Endodermal cell (in vitro differentiated cells): ENCODE data around the gene NID2. TPM values are rescaled to one million over a fixed set of nuclear protein-coding genes. Genes with fewer than 3 reads are reported as not detected.

ENCODE experiments used
- DNase-seq: peaks from one replicate; pipeline ENCODE4 v3.0.0-alpha.2; 2017
- H3K27ac ChIP-seq: 2 replicates; pipeline ENCODE4 v1.5.1; 2013; ENCODE audit warnings: mild to moderate bottlenecking, low read depth, low read length, moderate library complexity
- H3K27me3 ChIP-seq: 2 replicates; pipeline ENCODE4 v1.6.1; 2013; ENCODE audit warnings: mild to moderate bottlenecking, low read length, moderate library complexity; ENCODE audit not compliant: insufficient read depth, control insufficient read depth, poor library complexity, severe bottlenecking
- H3K36me3 ChIP-seq: 2 replicates; pipeline ENCODE4 v1.7.0; 2013; ENCODE audit warnings: mild to moderate bottlenecking, low read length, moderate library complexity; ENCODE audit not compliant: control insufficient read depth, insufficient read depth
- H3K4me1 ChIP-seq: one replicate; pipeline ENCODE4 v1.7.0; 2013; ENCODE audit warnings: low read length; ENCODE audit not compliant: control insufficient read depth, insufficient read depth
- H3K4me3 ChIP-seq: 2 replicates; pipeline ENCODE4 v1.5.1; 2013; ENCODE audit warnings: mild to moderate bottlenecking, low read length, moderate library complexity
- H3K9ac ChIP-seq: 2 replicates; pipeline ENCODE4 v1.6.1; 2013; ENCODE audit warnings: mild to moderate bottlenecking, low read length, moderate library complexity; ENCODE audit not compliant: poor library complexity, severe bottlenecking; ENCODE audit errors: extremely low read depth
- H3K9me3 ChIP-seq: 2 replicates; pipeline ENCODE4 v1.6.1; 2013; ENCODE audit warnings: mild to moderate bottlenecking, low read length, moderate library complexity; ENCODE audit not compliant: control insufficient read depth
- H3K27ac Mint-ChIP-seq: 2 replicates; pipeline ENCODE4 v1.8.0; 2020; ENCODE audit warnings: mixed read lengths
- H3K27me3 Mint-ChIP-seq: 2 replicates; pipeline ENCODE4 v1.8.0; 2021; ENCODE audit warnings: mild to moderate bottlenecking, mixed read lengths; ENCODE audit not compliant: insufficient read depth
- H3K36me3 Mint-ChIP-seq: 2 replicates; pipeline ENCODE4 v1.8.0; 2020; ENCODE audit warnings: low read depth, mixed read lengths
- H3K4me1 Mint-ChIP-seq: 2 replicates; pipeline ENCODE4 v1.8.0; 2020; ENCODE audit warnings: mixed read lengths
- H3K4me3 Mint-ChIP-seq: 2 replicates; pipeline ENCODE4 v1.8.0; 2020; ENCODE audit warnings: mild to moderate bottlenecking, moderate library complexity, mixed read lengths
- H3K9me3 Mint-ChIP-seq: 2 replicates; pipeline ENCODE4 v1.8.0; 2020; ENCODE audit warnings: mild to moderate bottlenecking, mixed read lengths
- WGBS, 2 experiments: methylation state at CpG; one replicate each; pipeline versions ENCODE4 v1.1.5 to v1.1.7; 2013; ENCODE audit warnings: missing lambda C conversion rate in 2 of 2, mixed read lengths in 1 of 2; ENCODE audit not compliant: insufficient coverage in 1 of 2, insufficient read length in 1 of 2; 5-methylcytosine and 5-hydroxymethylcytosine counted together
- total RNA-seq, 2 donors: library from RNA; stranded (reverse); fragmentation: NEBNext Ultra II Directional in 1 of 2; extraction: Animal tissue kit (Norgen Biotek cat#: 25700) in 1 of 2; gene quantifications; 2 replicates in 1 of 2; 3 replicates in 1 of 2; pipeline ENCODE4 v1.2.1, GENCODE V29; 2021
- TF ChIP-seq, protein P1 (sequence below): fragments of 200-600 bp; sonication (generic); conservative IDR thresholded peaks from 2 replicates; pipeline ENCODE4 v1.5.0; 2021; ENCODE audit warnings: antibody characterized with exemption, mild to moderate bottlenecking

The NID2 gene
- total RNA-seq, 2 donors from 2014 or later = 1.7 to 2.9 TPM

DNA sequence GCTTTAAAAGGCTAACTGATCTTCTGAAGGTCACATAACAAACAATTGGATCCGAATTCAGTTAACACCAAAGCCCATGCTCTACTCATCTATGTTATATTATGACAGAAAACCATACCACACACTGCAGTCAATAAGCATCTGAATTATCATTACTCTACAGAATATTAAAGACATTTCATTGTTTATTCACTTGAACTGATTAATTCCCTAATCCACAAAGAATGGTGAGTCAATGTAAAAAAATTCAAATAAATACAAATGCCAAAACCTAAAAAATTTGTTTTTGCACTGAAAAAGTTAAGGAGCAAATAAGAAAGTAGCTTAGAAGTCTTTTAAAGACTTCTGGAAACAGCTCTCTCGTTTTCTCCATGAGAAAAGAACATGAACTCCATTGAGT, 13.7 kb downstream of the NID2 start:
- H3K36me3 ChIP-seq = no peaks in the 10 kb centered on the region
- Mint-ChIP-seq H3K4me1 (peaks cover 4% of the 10 kb centered on the region), H3K27ac (no peak overlapping the region), H3K36me3 (no peaks in the 10 kb centered on the region), H3K27me3 (peaks cover 6% of the 10 kb centered on the region), H3K9me3 (no peaks in the 10 kb centered on the region), H3K4me3 (no peak overlapping the region)
- no peaks in the 10 kb centered on the region for H3K27me3 ChIP-seq
- no peak for DNase-seq
- no peak overlapping the region for H3K27ac ChIP-seq
- H3K9me3 ChIP-seq = no peaks in the 10 kb centered on the region
- TF ChIP-seq, protein P1, sequence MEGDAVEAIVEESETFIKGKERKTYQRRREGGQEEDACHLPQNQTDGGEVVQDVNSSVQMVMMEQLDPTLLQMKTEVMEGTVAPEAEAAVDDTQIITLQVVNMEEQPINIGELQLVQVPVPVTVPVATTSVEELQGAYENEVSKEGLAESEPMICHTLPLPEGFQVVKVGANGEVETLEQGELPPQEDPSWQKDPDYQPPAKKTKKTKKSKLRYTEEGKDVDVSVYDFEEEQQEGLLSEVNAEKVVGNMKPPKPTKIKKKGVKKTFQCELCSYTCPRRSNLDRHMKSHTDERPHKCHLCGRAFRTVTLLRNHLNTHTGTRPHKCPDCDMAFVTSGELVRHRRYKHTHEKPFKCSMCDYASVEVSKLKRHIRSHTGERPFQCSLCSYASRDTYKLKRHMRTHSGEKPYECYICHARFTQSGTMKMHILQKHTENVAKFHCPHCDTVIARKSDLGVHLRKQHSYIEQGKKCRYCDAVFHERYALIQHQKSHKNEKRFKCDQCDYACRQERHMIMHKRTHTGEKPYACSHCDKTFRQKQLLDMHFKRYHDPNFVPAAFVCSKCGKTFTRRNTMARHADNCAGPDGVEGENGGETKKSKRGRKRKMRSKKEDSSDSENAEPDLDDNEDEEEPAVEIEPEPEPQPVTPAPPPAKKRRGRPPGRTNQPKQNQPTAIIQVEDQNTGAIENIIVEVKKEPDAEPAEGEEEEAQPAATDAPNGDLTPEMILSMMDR = no peak
- no peaks in the 10 kb centered on the region for H3K4me1 ChIP-seq
- H3K4me3 ChIP-seq = no peak overlapping the region
- 85% methylated on average over 2 of the region's 2 CpGs; no CpG with 5 or more reads in 1 of the 2 experiments for WGBS, 2 experiments
- H3K9ac ChIP-seq = no peak overlapping the region

DNA sequence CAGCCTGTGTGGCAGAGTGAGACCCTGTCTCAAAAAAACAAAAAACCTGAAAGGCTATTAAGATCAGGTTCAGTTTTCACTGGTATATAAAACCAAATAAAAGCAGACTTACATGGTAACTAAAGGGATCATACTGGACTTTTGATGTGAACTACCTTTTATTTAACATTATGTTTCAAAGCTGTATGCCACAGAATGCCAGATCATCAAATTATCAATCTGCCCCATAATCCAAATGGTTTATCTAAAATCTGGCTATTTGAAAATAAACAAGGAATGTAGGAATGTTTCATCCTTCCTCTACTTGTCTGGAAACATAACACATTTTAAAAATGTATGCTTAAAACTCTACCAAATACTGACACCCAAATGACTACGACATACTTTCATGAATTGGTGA, 14.2 kb downstream of the NID2 start:
- Mint-ChIP-seq H3K27ac (no peak overlapping the region), H3K27me3 (peaks cover 4% of the 10 kb centered on the region), H3K4me1 (peaks cover 7% of the 10 kb centered on the region), H3K4me3 (no peak overlapping the region), H3K9me3 (no peaks in the 10 kb centered on the region), H3K36me3 (no peaks in the 10 kb centered on the region)
- TF ChIP-seq, protein P1 = no peak
- WGBS, 2 experiments = 0% methylated on average over 1 of the region's 1 CpG; no CpG with 5 or more reads in 1 of the 2 experiments
- Histone ChIP-seq H3K4me1 (peaks cover 4% of the 10 kb centered on the region), H3K9me3 (no peaks in the 10 kb centered on the region), H3K9ac (no peak overlapping the region), H3K36me3 (no peaks in the 10 kb centered on the region), H3K4me3 (no peak overlapping the region), H3K27ac (no peak overlapping the region), H3K27me3 (no peaks in the 10 kb centered on the region)
- no peak for DNase-seq

DNA sequence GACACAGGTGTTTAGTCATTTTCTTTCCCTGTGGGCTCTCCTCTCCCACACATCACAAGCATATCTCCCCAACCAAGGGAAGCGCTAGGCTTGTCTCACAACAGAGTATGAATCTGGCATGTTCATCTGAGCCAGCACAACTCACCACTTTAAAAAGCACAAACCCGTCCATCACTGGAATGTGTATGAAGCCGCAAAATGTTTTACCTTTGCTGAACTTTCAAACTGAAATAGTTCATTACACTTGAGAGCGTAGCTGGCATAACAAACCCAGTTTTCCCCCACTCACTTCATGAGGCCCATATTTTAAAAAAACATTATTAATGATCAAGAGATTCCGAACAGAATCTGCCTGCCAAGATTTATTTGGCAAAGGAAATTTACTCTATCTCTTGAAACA, 15.8 kb downstream of the NID2 start:
- H3K9ac ChIP-seq = no peak overlapping the region
- H3K27ac ChIP-seq = no peak overlapping the region
- 93 to 95% methylated on average over 4 to 5 of the region's 5 CpGs for WGBS, 2 experiments
- TF ChIP-seq, protein P1 = no peak
- Mint-ChIP-seq H3K27me3 (peaks cover 4% of the 10 kb centered on the region), H3K9me3 (no peaks in the 10 kb centered on the region), H3K4me3 (no peak overlapping the region), H3K27ac (no peak overlapping the region), H3K36me3 (no peaks in the 10 kb centered on the region), H3K4me1 (peaks cover 16% of the 10 kb centered on the region)
- H3K36me3 ChIP-seq = no peaks in the 10 kb centered on the region
- no peak for DNase-seq
- no peaks in the 10 kb centered on the region for H3K9me3 ChIP-seq
- H3K4me1 ChIP-seq = peaks cover 7% of the 10 kb centered on the region
- H3K27me3 ChIP-seq = no peaks in the 10 kb centered on the region
- H3K4me3 ChIP-seq = no peak overlapping the region
